AG04449 (cell line): ENCODE data around the gene GDF7.

Source experiments
- CTCF ChIA-PET: fragments of 350-600 bp; formaldehyde crosslinking; extraction: SDS; loops from one replicate; lab custom pipeline; 2021; ENCODE audit warnings: antibody characterized with exemption; lab: Yijun Ruan, JAX
- POLR2A ChIA-PET: fragments of 400-600, 350-600 bp; formaldehyde crosslinking; extraction: SDS; loops from one replicate; lab custom pipeline; 2020; ENCODE audit warnings: antibody characterized with exemption, inconsistent platforms; lab: Yijun Ruan, JAX
- DNase-seq: peaks from one replicate; pipeline ENCODE4 v3.0.0-alpha.2; 2010; ENCODE audit warnings: low read depth, low spot score
- H3K4me3 ChIP-seq: 2 replicates; pipeline ENCODE4 v1.5.1; 2011; ENCODE audit warnings: low read depth, mild to moderate bottlenecking, control low read depth, low read length
- CTCF ChIP-seq: IDR thresholded peaks from one replicate; pipeline ENCODE4 v1.5.1; 2011; ENCODE audit warnings: mild to moderate bottlenecking, moderate library complexity, low read length, control low read depth, inconsistent platforms; ENCODE audit not compliant: insufficient read depth; ENCODE audit errors: missing control alignments

GDF7 gene

GRCh38 chr2:20666005-20666303 is 990 bp upstream of the GDF7 start:
- ChIA-PET POLR2A (no interaction called here), CTCF (interaction anchor here (1.0 to 10.0 kb wide), 8 partner anchors 9 to 362 kb away, joined by 3 to 382 read pairs (median 5); partner anchors contain the start of gene HS1BP3)
- no peak for DNase-seq
- TF ChIP-seq CTCF: no peak
- H3K4me3 ChIP-seq: peak overlapping the region; percentile 34; the same call in 1 of the 2 replicates

DNA sequence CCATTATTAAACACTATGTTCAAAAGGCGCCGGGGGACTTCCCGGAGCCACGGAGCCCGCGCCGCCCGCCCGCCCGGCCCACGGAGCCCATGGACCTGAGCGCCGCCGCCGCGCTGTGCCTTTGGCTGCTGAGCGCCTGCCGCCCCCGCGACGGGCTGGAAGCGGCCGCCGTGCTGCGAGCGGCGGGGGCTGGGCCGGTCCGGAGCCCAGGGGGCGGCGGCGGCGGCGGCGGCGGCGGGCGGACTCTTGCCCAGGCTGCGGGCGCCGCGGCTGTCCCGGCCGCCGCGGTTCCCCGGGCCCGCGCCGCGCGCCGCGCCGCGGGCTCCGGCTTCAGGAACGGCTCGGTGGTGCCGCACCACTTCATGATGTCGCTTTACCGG is 197 bp downstream of the GDF7 start:
- CTCF ChIA-PET: interaction anchor here (10.0 kb wide), 1 partner anchor 295 kb away, joined by 382 read pairs; no protein-coding TSS in a partner anchor

DNA sequence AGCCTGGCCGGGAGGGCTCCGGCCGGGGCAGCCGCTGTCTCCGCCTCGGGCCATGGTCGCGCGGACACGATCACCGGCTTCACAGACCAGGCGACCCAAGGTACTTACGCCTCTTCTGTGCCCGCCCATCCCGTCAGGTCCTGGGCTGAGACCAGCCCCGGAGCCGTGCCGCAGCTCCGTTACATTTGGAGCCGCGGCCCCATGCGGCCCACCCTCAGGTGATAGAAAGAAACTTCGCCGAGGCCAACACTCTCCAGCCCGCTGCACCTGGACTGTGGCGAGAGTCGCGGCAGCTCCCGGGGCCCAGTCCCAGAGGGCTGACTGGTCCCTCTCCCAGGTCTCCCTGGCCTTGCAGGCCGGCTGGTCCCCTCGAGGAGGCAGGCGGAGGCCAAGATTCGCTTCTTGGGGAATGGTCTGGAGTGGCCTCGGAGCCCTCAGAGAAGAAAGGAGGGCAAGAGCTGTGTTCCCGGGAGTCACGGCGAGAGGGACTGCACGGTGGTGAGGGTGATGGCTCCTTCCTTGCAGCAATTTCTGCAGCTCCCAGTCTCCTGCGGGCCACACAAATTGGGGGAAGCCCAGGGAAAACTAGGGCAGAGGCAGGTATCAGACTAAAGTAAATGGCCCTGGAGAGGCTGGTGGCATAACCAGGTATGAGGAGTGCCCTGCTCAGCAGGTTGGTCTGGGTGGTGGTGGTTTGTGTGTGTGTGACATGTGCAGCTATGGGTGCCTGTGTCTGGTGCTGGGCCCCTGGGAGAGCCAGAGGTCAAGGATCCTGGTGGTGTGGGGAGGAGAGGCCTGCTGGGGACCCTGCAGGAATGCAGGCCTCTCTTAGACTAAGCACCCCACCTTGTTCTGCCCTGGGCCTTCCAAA is 822 bp downstream of the GDF7 start:
- TF ChIP-seq CTCF: no peak
- POLR2A ChIA-PET: no interaction called here
- CTCF ChIA-PET: interaction anchor here (0.6 to 10.0 kb wide), 2 partner anchors 10 to 294 kb away, joined by 3 to 382 read pairs; no protein-coding TSS in a partner anchor
- no peak for DNase-seq
- H3K4me3 ChIP-seq: peak overlapping the region; percentile 15; the same call in 1 of the 2 replicates

More for the DNA sequence above, 197 bp downstream of the GDF7 start:
- no peak for TF ChIP-seq CTCF
- no peak for DNase-seq
- POLR2A ChIA-PET: no interaction called here
- H3K4me3 ChIP-seq: peak overlapping the region; percentile 15; the same call in 1 of the 2 replicates

GRCh38 chr2:20668451-20668850 is 1.5 kb downstream of the GDF7 start:
- ChIA-PET CTCF (interaction anchor here (10.0 kb wide), 1 partner anchor 294 kb away, joined by 382 read pairs; no protein-coding TSS in a partner anchor), POLR2A (no interaction called here)
- TF ChIP-seq CTCF: no peak
- no peak overlapping the region for H3K4me3 ChIP-seq
- no peak for DNase-seq

- no peak for DNase-seq
- CTCF ChIA-PET: interaction anchor here (0.6 to 11.2 kb wide), 3 partner anchors 7 to 449 kb away, joined by 3 to 108 read pairs (median 3); no protein-coding TSS in a partner anchor
- H3K4me3 ChIP-seq: no peak overlapping the region
- no peak for TF ChIP-seq CTCF
- POLR2A ChIA-PET: no interaction called here
These were observed 2.0 kb downstream of the GDF7 start for GRCh38 chr2:20668871-20669475.

DNA sequence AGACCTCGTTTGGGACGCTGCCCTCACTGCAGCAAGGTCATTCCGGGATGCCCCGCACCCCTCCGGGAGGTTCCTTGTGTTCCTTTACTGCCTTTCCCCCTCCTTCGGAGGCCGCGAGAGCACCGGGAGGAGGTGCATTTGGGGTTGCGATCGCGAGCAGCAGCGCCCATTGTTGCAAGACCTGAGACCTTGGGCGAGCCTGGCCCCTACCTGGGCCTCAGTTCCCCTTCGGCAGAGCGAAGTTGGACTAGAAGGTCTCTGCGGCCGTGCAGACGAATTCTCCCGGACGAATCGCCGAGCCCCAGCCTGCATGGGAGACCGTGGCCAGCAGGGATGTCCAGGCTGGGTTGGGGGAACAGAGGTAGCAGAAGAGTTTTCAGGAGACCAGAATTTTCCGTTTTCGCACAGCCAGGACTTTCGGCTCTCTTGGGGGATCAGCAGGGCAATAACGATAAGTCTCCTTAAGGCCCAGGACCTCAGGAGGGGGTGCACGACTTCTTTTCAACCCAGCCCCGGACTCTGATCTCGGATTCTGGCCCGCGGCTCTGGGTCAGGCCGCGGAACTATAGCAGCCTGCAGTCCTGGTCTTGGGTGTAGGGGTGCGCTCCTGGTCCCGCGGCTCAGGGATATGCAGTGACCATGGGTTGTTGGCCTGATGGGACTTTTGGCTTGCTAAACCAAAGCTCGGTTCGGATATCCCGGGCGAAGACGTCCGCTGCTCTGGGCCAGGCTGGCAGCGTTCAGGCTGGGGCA is 2.8 kb downstream of the GDF7 start:
- POLR2A ChIA-PET: no interaction called here
- no peak for DNase-seq
- CTCF ChIA-PET: interaction anchor here (0.6 to 11.2 kb wide), 5 partner anchors 8 to 449 kb away, joined by 3 to 108 read pairs (median 3); partner anchors contain the start of gene HS1BP3
- no peak overlapping the region for H3K4me3 ChIP-seq
- TF ChIP-seq CTCF: no peak
